Measurements from ENCODE around the gene PDGFC. TPM values are rescaled to one million over a fixed set of nuclear protein-coding genes. Genes with fewer than 3 reads are reported as not detected.
A peak's percentile ranks its signal among the peaks of the same experiment; 100 is the strongest.

PDGFC gene
- polyA plus RNA-seq, 3 donors = 2.5 to 5.0 (median 4.9) TPM

DNA sequence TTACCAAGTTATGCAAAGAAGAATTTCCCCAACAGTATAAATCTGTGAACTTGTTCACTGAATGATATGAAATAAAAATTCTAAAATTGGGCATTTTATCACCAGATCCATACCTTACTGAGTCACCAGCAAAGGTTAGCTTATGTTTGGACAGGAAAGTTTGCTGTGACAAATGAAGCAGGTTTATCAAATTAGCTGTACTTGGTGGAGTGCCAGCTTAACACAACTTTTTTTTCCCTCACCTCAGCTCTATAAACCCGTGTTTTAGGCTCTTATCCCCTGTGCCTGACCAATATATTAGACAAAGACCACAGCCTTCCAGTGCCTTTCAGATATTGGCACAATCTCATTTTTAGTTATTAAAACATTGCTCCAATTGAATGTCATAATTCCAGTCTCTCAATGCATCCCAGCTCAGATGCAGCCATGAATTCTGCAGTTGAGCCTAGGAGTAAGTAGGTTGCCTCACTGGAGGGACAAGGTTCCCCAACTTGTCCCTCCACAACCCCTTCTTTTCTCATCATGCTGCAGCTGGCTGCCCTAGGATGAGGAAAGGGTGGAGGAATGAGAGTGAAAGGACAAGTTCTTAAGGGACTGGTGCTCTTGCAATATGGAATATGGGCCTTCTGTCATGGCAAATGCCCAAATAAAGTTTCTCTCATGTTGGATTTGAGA lies 27.0 kb upstream of the PDGFC start:
- intact Hi-C loops (cut with micrococcal nuclease) = no loop called here
- Histone ChIP-seq H3K4me3 (replicated peaks in 1 of 3; ENCODE audit: low read depth in 2 of 3, low read length in 3 of 3) (no peak overlapping the region), H2AFZ (ENCODE audit: insufficient read depth, low read depth, low read length, poor library complexity, severe bottlenecking) (no peak overlapping the region), H3K4me1 (ENCODE audit: control insufficient read depth in 1 of 2, insufficient read depth in 2 of 2, low read length in 2 of 2) (no peaks in the 10 kb centered on the region), H3K27ac (ENCODE audit: low read depth in 1 of 2, low read length in 2 of 2) (no peak overlapping the region), H3K36me3 (replicated peaks in 1 of 2; ENCODE audit: control insufficient read depth in 1 of 2, insufficient read depth in 2 of 2, low read length in 2 of 2) (no peaks in the 10 kb centered on the region), H3K79me2 (ENCODE audit: insufficient read depth, low read length) (no peaks in the 10 kb centered on the region), H4K20me1 (ENCODE audit: insufficient read depth, low read length) (no peaks in the 10 kb centered on the region), H3K9me3 (replicated peaks in 1 of 2; ENCODE audit: control insufficient read depth in 1 of 2, insufficient read depth in 1 of 2, low read length in 2 of 2) (peaks cover 0 to 3% of the 10 kb centered on the region in 2 donors), H3K27me3 (ENCODE audit: control insufficient read depth in 2 of 2, insufficient read depth in 2 of 2, low read length in 2 of 2) (no peaks in the 10 kb centered on the region), H3K9ac (ENCODE audit: insufficient read depth, low read length, poor library complexity, severe bottlenecking) (no peak overlapping the region), H3K4me2 (replicated peaks; ENCODE audit: extremely low read depth, low read length, poor library complexity, severe bottlenecking) (no peak overlapping the region)
- Mint-ChIP-seq H3K27me3 (ENCODE audit: low read depth in 3 of 3) (peaks cover 0 to 2% (median 0%) of the 10 kb centered on the region in 3 donors), H3K4me1 (peaks cover 5% of the 10 kb centered on the region), H3K9me3 (peaks cover 0 to 12% (median 4%) of the 10 kb centered on the region in 7 donors), H3K27ac (no peak overlapping the region), H3K36me3 (no peaks in the 10 kb centered on the region), H3K4me3 (no peak overlapping the region)
- TF ChIP-seq, protein P1, sequence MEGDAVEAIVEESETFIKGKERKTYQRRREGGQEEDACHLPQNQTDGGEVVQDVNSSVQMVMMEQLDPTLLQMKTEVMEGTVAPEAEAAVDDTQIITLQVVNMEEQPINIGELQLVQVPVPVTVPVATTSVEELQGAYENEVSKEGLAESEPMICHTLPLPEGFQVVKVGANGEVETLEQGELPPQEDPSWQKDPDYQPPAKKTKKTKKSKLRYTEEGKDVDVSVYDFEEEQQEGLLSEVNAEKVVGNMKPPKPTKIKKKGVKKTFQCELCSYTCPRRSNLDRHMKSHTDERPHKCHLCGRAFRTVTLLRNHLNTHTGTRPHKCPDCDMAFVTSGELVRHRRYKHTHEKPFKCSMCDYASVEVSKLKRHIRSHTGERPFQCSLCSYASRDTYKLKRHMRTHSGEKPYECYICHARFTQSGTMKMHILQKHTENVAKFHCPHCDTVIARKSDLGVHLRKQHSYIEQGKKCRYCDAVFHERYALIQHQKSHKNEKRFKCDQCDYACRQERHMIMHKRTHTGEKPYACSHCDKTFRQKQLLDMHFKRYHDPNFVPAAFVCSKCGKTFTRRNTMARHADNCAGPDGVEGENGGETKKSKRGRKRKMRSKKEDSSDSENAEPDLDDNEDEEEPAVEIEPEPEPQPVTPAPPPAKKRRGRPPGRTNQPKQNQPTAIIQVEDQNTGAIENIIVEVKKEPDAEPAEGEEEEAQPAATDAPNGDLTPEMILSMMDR (IDR thresholded peaks at IDR 0.05) = no peak
- whole genome bisulfite sequencing (ENCODE audit: insufficient coverage) = no CpG with 5 or more reads among the region's 1 CpG
- no peak for DNase-seq

DNA sequence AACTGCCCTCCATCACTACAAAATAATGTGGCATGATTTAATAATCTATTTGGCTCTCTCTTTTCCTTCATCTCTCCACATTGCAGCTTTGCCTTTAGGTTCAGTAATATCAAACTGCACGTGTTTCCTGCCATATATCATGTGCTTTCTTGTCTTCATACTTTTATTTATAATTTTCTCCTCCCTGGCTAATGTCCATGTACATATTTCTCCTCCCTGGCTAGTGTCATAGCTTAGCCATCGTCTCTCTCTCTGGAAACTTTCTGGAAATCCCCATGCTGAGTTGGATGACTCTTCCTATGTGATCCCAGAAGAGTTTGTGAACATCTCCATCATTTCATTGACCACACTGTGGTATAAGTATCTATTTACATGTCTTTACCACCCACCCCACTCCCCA lies 21.3 kb upstream of the PDGFC start:
- peak in 1 of 3 donors; percentile 7 for DNase-seq
- Histone ChIP-seq H2AFZ (ENCODE audit: insufficient read depth, low read depth, low read length, poor library complexity, severe bottlenecking) (no peak overlapping the region), H3K27me3 (ENCODE audit: control insufficient read depth in 2 of 2, insufficient read depth in 2 of 2, low read length in 2 of 2) (no peaks in the 10 kb centered on the region), H4K20me1 (ENCODE audit: insufficient read depth, low read length) (no peaks in the 10 kb centered on the region), H3K4me3 (replicated peaks in 1 of 3; ENCODE audit: low read depth in 2 of 3, low read length in 3 of 3) (no peak overlapping the region), H3K9me3 (replicated peaks in 1 of 2; ENCODE audit: control insufficient read depth in 1 of 2, insufficient read depth in 1 of 2, low read length in 2 of 2) (peaks cover 8 to 15% of the 10 kb centered on the region in 2 donors), H3K4me2 (replicated peaks; ENCODE audit: extremely low read depth, low read length, poor library complexity, severe bottlenecking) (no peak overlapping the region), H3K36me3 (replicated peaks in 1 of 2; ENCODE audit: control insufficient read depth in 1 of 2, insufficient read depth in 2 of 2, low read length in 2 of 2) (no peaks in the 10 kb centered on the region), H3K27ac (ENCODE audit: low read depth in 1 of 2, low read length in 2 of 2) (no peak overlapping the region), H3K79me2 (ENCODE audit: insufficient read depth, low read length) (no peaks in the 10 kb centered on the region), H3K4me1 (ENCODE audit: control insufficient read depth in 1 of 2, insufficient read depth in 2 of 2, low read length in 2 of 2) (no peaks in the 10 kb centered on the region), H3K9ac (ENCODE audit: insufficient read depth, low read length, poor library complexity, severe bottlenecking) (no peak overlapping the region)
- Mint-ChIP-seq H3K4me3 (no peak overlapping the region), H3K27ac (no peak overlapping the region), H3K36me3 (peaks cover 0 to 3% of the 10 kb centered on the region in 2 donors), H3K4me1 (no peaks in the 10 kb centered on the region), H3K9me3 (peaks cover 10 to 25% (median 12%) of the 10 kb centered on the region in 7 donors), H3K27me3 (ENCODE audit: low read depth in 3 of 3) (peaks cover 0 to 2% (median 0%) of the 10 kb centered on the region in 3 donors)
- 50% methylated on average over 1 of the region's 2 CpGs for WGBS (ENCODE audit: insufficient coverage)
- TF ChIP-seq, protein P1 (IDR thresholded peaks at IDR 0.05) = no peak
- intact Hi-C loops (cut with micrococcal nuclease) = no loop called here

Measured in CD14-positive monocyte (primary cell).